Measurements from ENCODE around the gene BOC. TPM values are rescaled to one million over a fixed set of nuclear protein-coding genes. Genes with fewer than 3 reads are reported as not detected.

BOC gene
- total RNA-seq, 1 experiment from 2014 or later, result 3.5 TPM

DNA sequence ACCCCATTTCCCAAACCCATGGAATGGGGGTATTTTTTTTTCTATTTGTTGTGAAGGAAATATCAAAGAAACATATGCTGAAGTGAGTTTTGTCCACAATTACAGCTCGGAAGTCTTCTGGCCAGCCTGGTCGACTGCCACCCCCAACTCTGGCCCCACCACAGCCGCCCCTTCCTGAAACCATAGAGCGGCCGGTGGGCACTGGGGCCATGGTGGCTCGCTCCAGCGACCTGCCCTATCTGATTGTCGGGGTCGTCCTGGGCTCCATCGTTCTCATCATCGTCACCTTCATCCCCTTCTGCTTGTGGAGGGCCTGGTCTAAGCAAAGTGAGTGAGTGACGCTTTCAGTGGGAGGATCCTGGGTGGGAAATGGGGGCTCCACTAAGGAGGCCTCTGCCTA lies 71.9 kb downstream of the BOC start:
- H3K23ac ChIP-seq (ENCODE audit: insufficient read length, low read depth, low read length), result no peak overlapping the region
- Mint-ChIP-seq H3K27ac (peak overlapping the region in 1 of 3 experiments; percentile 26; a peak in 1 of 7 replicates), H3K4me1 (peaks cover 3 to 7% of the 10 kb centered on the region in 2 experiments), H3K4me3 (no peak overlapping the region), H3K27me3 (ENCODE audit: low read depth) (peaks cover 1% of the 10 kb centered on the region; the same call in 1 of the 2 replicates), H3K36me3 (ENCODE audit: insufficient read depth in 1 of 3, low read depth in 3 of 3) (peaks cover 2 to 46% (median 16%) of the 10 kb centered on the region in 3 experiments; a peak in 6 of 7 replicates), H3K9me3 (no peaks in the 10 kb centered on the region)
- H3K27ac ChIP-seq (ENCODE audit: insufficient read length, low read depth, low read length), result no peak overlapping the region
- no peak for DNase-seq
- no peak overlapping the region for H3K4me2 ChIP-seq (ENCODE audit: insufficient read depth, insufficient read length, low read length)
- H2BK12ac ChIP-seq (ENCODE audit: insufficient read length, low read depth, low read length), result no peak overlapping the region
- no peaks in the 10 kb centered on the region for H3K79me1 ChIP-seq (ENCODE audit: insufficient read depth, low read depth, low read length, poor library complexity, severe bottlenecking)
- H3K4ac ChIP-seq (ENCODE audit: low read depth, low read length), result no peak overlapping the region
- no peak overlapping the region for H3K9ac ChIP-seq (ENCODE audit: extremely low read depth, insufficient read length, low read length)
- H2AFZ ChIP-seq (ENCODE audit: low read length), result no peak overlapping the region
- no peak overlapping the region for H2BK120ac ChIP-seq (ENCODE audit: low read depth, low read length, poor library complexity, severe bottlenecking)
- no peaks in the 10 kb centered on the region for H3K23me2 ChIP-seq (ENCODE audit: insufficient read length, low read depth, low read length, poor library complexity, severe bottlenecking)
- no peaks in the 10 kb centered on the region for H3K4me1 ChIP-seq (ENCODE audit: insufficient read depth, low read length)
- H4K20me1 ChIP-seq (ENCODE audit: control insufficient read depth, insufficient read depth, insufficient read length), result no peaks in the 10 kb centered on the region
- no peaks in the 10 kb centered on the region for H3K9me3 ChIP-seq (ENCODE audit: control insufficient read depth, low read depth, low read length)
- H3K18ac ChIP-seq (ENCODE audit: insufficient read length, low read depth, low read length), result no peak overlapping the region
- no peak overlapping the region for H4K8ac ChIP-seq (replicated peaks; ENCODE audit: insufficient read length, low read depth, low read length)
- H4K5ac ChIP-seq (ENCODE audit: insufficient read length, low read depth, low read length), result no peak overlapping the region
- TF ChIP-seq, protein P1, sequence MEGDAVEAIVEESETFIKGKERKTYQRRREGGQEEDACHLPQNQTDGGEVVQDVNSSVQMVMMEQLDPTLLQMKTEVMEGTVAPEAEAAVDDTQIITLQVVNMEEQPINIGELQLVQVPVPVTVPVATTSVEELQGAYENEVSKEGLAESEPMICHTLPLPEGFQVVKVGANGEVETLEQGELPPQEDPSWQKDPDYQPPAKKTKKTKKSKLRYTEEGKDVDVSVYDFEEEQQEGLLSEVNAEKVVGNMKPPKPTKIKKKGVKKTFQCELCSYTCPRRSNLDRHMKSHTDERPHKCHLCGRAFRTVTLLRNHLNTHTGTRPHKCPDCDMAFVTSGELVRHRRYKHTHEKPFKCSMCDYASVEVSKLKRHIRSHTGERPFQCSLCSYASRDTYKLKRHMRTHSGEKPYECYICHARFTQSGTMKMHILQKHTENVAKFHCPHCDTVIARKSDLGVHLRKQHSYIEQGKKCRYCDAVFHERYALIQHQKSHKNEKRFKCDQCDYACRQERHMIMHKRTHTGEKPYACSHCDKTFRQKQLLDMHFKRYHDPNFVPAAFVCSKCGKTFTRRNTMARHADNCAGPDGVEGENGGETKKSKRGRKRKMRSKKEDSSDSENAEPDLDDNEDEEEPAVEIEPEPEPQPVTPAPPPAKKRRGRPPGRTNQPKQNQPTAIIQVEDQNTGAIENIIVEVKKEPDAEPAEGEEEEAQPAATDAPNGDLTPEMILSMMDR (conservative IDR thresholded peaks at IDR 0.05), result no peak
- H2BK20ac ChIP-seq (ENCODE audit: low read depth, low read length, poor library complexity, severe bottlenecking), result no peak overlapping the region
- H2AK5ac ChIP-seq (ENCODE audit: insufficient read length, low read length), result no peak overlapping the region
- no peak overlapping the region for H3K56ac ChIP-seq (ENCODE audit: insufficient read length, low read depth, low read length)
- no peaks in the 10 kb centered on the region for H3K27me3 ChIP-seq (ENCODE audit: insufficient read depth, low read length)
- H2BK15ac ChIP-seq (ENCODE audit: low read depth, low read length), result no peak overlapping the region
- H4K91ac ChIP-seq (ENCODE audit: insufficient read length, low read depth, low read length), result no peak overlapping the region
- H3K14ac ChIP-seq (ENCODE audit: insufficient read depth, low read length), result no peak overlapping the region; the same call in 1 of the 2 replicates
- no peaks in the 10 kb centered on the region for H3K79me2 ChIP-seq (ENCODE audit: insufficient read depth, low read length)
- H3T11ph ChIP-seq (ENCODE audit: low read length), result no peak overlapping the region
- WGBS (ENCODE audit: extremely low coverage, insufficient read length, low lambda C conversion rate), result no CpG with 5 or more reads among the region's 12 CpGs
- no peak overlapping the region for H2BK5ac ChIP-seq (ENCODE audit: insufficient read length, low read length)
